ENCODE results near the gene LILRA6.
"Not testable (repeated sequence)": the region's sequence is repeated elsewhere in the genome, so short reads cannot be mapped to it uniquely, and the experiment has no call there.

GRCh38 chr19:54278056-54278455 is 35.5 kb upstream of the LILRA6 start:
- TF ChIP-seq POLR2A, CTCF (IDR thresholded peaks at IDR 0.05): not testable (repeated sequence)
